ENCODE measurements around the gene HTT. TPM values are rescaled to one million over a fixed set of nuclear protein-coding genes. Genes with fewer than 3 reads are reported as not detected.

HTT gene
- polyA plus RNA-seq, 2 of the 4 experiments (the other 2 are of a cell fraction), result 14.5 to 16.9 TPM

GRCh38 chr4:3209551-3210325, 135.3 kb downstream of the HTT start:
- no peak for TF ChIP-seq CHD2 (IDR thresholded peaks at IDR 0.05; ENCODE audit: low read length, partially characterized antibody)
- TF ChIP-seq CBX2 (IDR thresholded peaks at IDR 0.05; ENCODE audit: borderline replicate concordance, low read depth), result no peak
- TF ChIP-seq MYC (IDR thresholded peaks at IDR 0.05; ENCODE audit: borderline replicate concordance, low read length), result no peak
- TF ChIP-seq BHLHE40 (IDR thresholded peaks at IDR 0.05; ENCODE audit: low read depth, low read length), result no peak
- DNase-seq (ENCODE audit: low read depth in 1 of 2, low spot score in 1 of 2) (no peak), ATAC-seq (no peak), FAIRE-seq (no peak)
- no peaks in the 10 kb centered on the region for H3K9me3 ChIP-seq
- H3K27ac ChIP-seq, result no peak overlapping the region
- H3K4me2 ChIP-seq, result no peak overlapping the region
- no peak overlapping the region for H3K4me3 ChIP-seq
- ChIA-PET CTCF (interaction anchor here (1.0 to 2.0 kb wide), 2 partner anchors 10 to 16 kb away, joined by 3 to 4 read pairs; no protein-coding TSS in a partner anchor), POLR2A (no interaction called here)
- H3K4me1 ChIP-seq, result no peaks in the 10 kb centered on the region
- 96% methylated on average over 17 of the region's 17 CpGs for WGBS (ENCODE audit: missing lambda C conversion rate)

- H3K4me3 ChIP-seq, result no peak overlapping the region
- FAIRE-seq (no peak), DNase-seq (ENCODE audit: low read depth in 1 of 2, low spot score in 1 of 2) (no peak), ATAC-seq (no peak)
- H3K27ac ChIP-seq, result no peak overlapping the region
- H3K4me1 ChIP-seq, result no peaks in the 10 kb centered on the region
- ChIA-PET POLR2A (no interaction called here), CTCF (no interaction called here)
- no peak overlapping the region for H3K4me2 ChIP-seq
- H3K9me3 ChIP-seq, result no peaks in the 10 kb centered on the region
- whole genome bisulfite sequencing (ENCODE audit: missing lambda C conversion rate), result 96% methylated on average over 5 of the region's 6 CpGs
- TF ChIP-seq RFX5 (IDR thresholded peaks at IDR 0.05) (no peak), RAD21 (conservative IDR thresholded peaks at IDR 0.05 in 1 of 2, IDR thresholded peaks at IDR 0.05 in 1 of 2) (no peak), NFE2L2 (conservative IDR thresholded peaks at IDR 0.05; ENCODE audit: low read length) (no peak), REST (IDR thresholded peaks at IDR 0.05) (no peak)
These were observed 136.0 kb downstream of the HTT start for GRCh38 chr4:3210467-3210866.

GRCh38 chr4:3211866-3212265, 137.4 kb downstream of the HTT start:
- Histone ChIP-seq H3K9me3 (no peaks in the 10 kb centered on the region), H3K27ac (no peak overlapping the region), H3K4me3 (no peak overlapping the region), H3K4me1 (no peaks in the 10 kb centered on the region), H3K4me2 (no peak overlapping the region)
- ATAC-seq (no peak), FAIRE-seq (no peak), DNase-seq (ENCODE audit: low read depth in 1 of 2, low spot score in 1 of 2) (no peak)
- ChIA-PET POLR2A (no interaction called here), CTCF (interaction anchor here (0.9 kb wide), 1 partner anchor 269 kb away, joined by 3 read pairs; no protein-coding TSS in a partner anchor)
- 92% methylated on average over 8 of the region's 8 CpGs for WGBS (ENCODE audit: missing lambda C conversion rate)
- TF ChIP-seq PBX3 (IDR thresholded peaks at IDR 0.05) (no peak), NFE2L2 (conservative IDR thresholded peaks at IDR 0.05; ENCODE audit: low read length) (no peak), JUNB (IDR thresholded peaks at IDR 0.05) (no peak), POLR2A (IDR thresholded peaks at IDR 0.05; ENCODE audit: low read length) (no peak), BCL3 (IDR thresholded peaks at IDR 0.05) (no peak), ZC3H11A (IDR thresholded peaks at IDR 0.05) (no peak), CBX2 (IDR thresholded peaks at IDR 0.05; ENCODE audit: borderline replicate concordance, low read depth) (no peak)
